PC-3 (cell line): ENCODE data around the gene CNTNAP2.

Source experiments
- CTCF ChIP-seq: fragments of 300-600 bp; sonication (generic); conservative IDR thresholded peaks from 2 replicates; pipeline ENCODE4 v1.5.1; 2017; ENCODE audit warnings: antibody characterized with exemption, low read depth, mild to moderate bottlenecking, low read length
- EZH2 ChIP-seq: fragments of 300-600 bp; sonication (generic); IDR thresholded peaks from one replicate; pipeline ENCODE4 v1.6.1; 2017; ENCODE audit warnings: antibody characterized with exemption, mild to moderate bottlenecking, low read length; ENCODE audit not compliant: unreplicated experiment

- TF ChIP-seq CTCF (no peak), EZH2 (no peak)
Observed at GRCh38 chr7:147916573-147916972, 1800.0 kb downstream of the CNTNAP2 start.
